GM12872 (cell line): Measurements from ENCODE around the gene ZFYVE1.

Experiments
- CTCF ChIP-seq: IDR thresholded peaks from 3 replicates; pipeline ENCODE4 v1.5.1; 2011; ENCODE audit warnings: low read depth, mild to moderate bottlenecking, low read length, moderate library complexity; ENCODE audit not compliant: insufficient read depth

The ZFYVE1 gene

GRCh38 chr14:72974661-72975060 is 52.2 kb downstream of the ZFYVE1 start:
- TF ChIP-seq CTCF = no peak

GRCh38 chr14:72970824-72971434 is 56.0 kb downstream of the ZFYVE1 start:
- no peak for TF ChIP-seq CTCF

- no peak for TF ChIP-seq CTCF
Observed at GRCh38 chr14:72970058-72970630, 56.8 kb downstream of the ZFYVE1 start.

- no peak for TF ChIP-seq CTCF
Observed at GRCh38 chr14:72968316-72968715, 58.6 kb downstream of the ZFYVE1 start.

- TF ChIP-seq CTCF = no peak
Observed at GRCh38 chr14:72966038-72966437, 60.9 kb downstream of the ZFYVE1 start.

- no peak for TF ChIP-seq CTCF
Observed at GRCh38 chr14:72965249-72965648, 61.7 kb downstream of the ZFYVE1 start.

- no peak for TF ChIP-seq CTCF
Observed at GRCh38 chr14:72962829-72963312, 64.0 kb downstream of the ZFYVE1 start.
